Stimulated activated CD4-positive, alpha-beta T cell treated with anti-CD3 and anti-CD28 coated beads, Interleukin-2, amount 100 ng/mL, for 4 hours (primary cell): ENCODE measurements around the gene TOR1AIP2.
"Not testable (repeated sequence)": the region's sequence is repeated elsewhere in the genome, so short reads cannot be mapped to it uniquely, and the experiment has no call there.

ENCODE experiments used
- DNase-seq: peaks from one replicate; pipeline ENCODE4 v3.0.0-alpha.2; 2020; ENCODE audit warnings: low read depth

The TOR1AIP2 gene

DNA sequence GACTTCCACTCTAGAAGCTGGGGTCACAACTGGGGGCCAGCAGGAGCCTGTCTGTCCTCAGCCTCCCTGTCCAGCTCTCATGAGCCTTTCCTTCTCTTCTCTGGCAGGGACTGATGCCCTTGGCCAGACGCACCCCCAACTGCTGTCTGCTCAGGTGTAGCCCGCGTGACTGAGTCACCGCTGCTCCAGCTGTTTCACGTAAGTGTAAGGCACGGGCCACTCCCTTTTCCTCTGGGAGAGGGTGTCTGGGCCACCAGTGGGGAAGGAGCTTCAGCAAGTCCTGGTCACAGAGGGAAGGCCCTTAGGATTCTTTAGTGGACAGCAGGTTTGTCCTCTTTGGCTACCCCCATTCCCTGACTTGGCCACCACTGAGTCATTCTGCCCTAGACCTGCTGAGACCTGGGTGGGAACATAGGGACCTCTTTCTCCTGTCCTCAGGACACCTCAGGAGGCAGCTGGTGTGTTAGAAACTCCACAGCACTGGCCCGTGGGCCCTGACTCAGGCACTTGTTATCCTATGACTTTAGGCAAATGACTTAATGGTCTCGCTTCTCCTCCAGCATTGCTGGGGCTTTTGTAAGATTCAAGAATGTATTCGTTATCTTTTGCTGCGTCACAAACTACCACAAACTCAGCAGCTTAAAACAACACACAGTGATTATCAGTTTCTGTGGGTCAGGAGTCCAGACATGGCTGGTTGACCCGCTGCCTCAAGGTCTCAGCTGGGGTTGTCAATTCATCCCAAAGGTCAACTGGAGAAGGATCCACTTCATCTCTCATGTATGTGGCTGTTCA, 69.7 kb downstream of the TOR1AIP2 start:
- no peak for DNase-seq

DNA sequence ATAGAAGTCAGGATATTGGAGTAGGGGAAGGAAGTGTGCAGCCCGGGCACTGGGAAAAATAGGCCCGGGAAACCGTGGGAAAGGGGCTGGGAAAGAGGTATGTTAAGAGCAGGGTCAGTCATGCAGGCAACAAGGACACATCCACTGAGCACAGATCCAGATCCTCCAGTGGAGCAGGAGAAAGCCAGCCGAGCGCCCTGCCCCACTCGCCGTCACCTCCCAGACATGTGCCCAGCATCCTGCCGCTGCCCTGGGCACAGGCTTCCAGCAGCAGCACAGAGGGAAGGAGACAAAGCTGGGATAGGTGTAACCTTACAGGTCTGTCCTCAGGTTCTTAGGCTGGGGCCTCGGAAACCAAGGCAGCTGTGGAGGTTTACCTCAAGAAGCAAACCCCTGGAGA, 70.3 kb downstream of the TOR1AIP2 start:
- no peak for DNase-seq

DNA sequence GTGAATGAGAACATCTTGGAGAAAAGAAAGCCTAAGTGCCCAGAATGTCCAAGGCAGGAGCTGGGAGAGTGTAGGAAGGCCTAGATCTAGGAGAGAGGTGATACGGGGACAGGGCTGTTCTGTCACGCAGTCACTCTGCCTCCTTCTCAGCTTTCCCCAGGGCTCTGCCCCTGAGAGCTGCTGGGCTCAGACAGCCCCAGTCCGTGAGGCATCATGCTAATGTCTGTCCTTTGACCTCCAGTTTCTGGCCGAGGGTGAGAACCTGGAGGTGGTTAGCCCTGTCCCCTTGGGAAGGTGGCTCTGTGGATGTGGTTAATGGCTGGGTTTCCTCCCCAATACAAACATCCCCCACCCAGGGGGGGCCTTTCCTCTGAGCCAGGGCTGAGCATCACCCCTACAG, 71.3 kb downstream of the TOR1AIP2 start:
- DNase-seq, result no peak

DNA sequence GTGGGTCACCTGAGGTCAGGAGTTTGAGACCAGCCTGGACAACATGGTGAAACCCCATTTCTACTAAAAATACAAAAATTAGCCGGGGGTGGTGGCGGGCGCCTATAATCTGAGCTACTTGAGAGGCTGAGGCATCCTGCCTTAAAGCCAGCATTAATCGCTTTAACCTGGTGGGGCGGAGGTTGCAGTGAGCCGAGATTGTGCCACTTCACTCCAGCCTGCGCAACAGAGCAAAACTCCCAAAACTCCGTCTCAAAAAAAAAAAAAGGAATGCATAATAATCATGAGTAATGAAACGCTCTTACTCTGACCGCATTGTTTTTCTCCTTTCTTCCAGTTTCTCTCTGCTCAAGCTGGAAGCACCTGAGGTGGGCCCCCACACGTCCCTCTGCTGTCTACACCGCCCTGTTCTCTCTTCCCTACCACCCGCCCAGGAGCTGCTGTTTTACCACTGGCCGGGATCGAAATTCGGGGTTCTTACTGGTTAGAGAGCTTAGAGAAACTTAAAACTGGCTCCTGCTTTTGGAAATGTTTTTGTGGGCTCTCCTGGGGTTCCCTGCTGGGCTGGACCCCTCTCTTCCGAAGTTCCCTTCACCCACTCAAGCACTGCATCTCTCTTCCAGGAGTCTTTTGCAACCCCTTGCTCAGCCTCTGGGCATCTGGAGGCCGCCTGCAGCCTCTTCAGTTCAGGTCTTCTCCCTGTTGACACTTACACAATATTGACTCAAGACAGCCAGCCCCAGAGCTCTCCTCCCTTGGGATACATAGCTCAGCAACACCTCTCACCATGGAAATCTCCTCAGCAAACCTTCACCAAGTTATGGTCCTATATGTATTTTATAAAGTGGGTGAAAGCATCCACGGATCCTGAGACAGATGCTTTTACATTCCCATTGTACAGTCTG, 72.1 kb downstream of the TOR1AIP2 start:
- DNase-seq, result no peak

GRCh38 chr1:179804417-179804816, 73.2 kb downstream of the TOR1AIP2 start:
- DNase-seq, result not testable (repeated sequence)

DNA sequence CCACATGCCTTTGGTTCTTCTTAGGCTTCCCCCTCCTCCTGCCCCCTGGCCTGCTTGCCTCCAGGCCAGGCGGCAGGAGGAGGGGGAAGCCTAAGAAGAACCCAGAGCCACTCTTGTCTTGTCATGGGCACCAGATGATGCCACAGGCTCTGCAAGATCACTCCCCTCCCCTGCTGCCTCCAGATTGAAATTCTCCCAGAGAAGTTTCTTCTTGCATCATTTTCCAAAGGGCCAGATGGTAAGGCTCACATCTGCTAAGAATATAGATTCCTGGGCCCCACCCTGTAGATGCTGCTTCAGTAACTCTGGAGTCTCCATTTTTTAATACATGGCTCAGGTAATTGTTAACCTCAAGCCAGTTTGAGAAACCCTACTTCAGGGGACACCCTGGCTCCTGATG, 73.7 kb downstream of the TOR1AIP2 start:
- DNase-seq, result no peak

DNA sequence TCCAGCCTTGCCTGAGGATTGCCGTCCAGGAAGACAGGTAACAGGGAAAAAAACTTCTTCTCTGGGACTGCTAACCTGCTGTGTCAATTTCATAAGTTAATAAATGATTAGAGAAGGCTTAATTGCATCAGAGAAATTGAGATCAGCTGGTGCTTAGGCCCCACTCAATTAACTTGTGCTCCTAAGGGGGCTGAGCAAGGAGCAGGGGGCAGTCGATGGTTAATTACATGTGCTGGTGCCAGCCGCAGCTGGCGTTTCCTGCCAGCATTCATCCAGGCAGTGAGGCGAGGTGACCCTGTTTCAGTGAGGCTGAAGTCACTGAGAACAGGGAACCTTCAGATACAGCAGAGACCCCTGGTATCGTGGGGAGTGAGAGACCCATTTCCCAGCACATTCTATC, 74.5 kb downstream of the TOR1AIP2 start:
- DNase-seq, result no peak

DNA sequence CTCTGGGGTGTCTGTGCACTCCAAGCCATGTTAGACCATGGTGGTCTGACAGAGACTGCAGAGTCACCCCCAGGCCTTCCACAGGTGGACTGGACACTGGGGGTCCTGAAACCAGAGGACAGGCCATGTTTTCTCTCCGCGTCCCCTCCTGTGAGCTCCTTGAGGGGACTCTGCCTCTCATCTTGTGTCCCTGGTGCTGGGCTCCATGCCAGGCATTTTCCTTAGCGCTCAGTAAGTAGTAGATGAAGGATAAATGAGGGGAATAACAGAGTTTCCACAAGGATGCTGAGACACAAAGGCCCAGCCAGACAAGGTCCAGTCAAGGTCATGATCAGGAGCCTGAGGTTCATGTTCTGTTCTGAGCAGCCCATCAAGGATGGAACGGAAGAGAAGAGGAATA, 77.1 kb downstream of the TOR1AIP2 start:
- DNase-seq, result no peak

- DNase-seq, result no peak
These were observed 78.6 kb downstream of the TOR1AIP2 start for GRCh38 chr1:179798864-179799516.

DNA sequence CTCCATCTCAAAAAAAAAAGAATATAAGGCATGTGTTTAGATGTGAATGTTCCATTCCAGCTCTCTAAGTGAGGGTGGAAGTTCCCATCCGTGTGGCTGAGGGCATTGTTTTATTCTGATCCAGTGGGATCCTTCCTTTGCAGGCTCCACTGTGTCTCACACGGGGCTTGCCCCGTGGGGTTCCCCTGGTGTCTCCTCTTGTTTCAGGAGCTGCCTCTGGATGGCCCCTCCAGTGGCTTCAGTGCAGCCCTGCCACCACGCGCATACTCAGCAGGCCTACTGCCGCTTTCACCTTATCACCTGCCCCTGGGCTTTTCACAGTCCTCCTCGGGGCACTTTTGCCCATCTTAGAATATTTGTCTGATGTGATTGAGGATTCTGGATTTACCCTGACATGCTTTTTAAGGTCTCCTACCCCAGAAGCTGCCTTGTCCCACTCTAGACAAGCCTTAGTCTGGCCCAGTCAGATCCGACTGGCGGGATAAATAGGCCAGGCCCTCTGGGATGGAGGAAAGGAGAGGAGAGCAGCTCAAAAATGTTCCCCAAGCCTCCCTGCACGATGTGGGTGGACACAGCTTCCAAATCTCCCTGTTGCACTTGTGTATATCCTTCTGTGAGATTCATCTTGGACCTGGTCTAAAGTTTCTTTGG, 79.3 kb downstream of the TOR1AIP2 start:
- DNase-seq, result no peak

- no peak for DNase-seq
These were observed 82.9 kb downstream of the TOR1AIP2 start for GRCh38 chr1:179794669-179795068.

DNA sequence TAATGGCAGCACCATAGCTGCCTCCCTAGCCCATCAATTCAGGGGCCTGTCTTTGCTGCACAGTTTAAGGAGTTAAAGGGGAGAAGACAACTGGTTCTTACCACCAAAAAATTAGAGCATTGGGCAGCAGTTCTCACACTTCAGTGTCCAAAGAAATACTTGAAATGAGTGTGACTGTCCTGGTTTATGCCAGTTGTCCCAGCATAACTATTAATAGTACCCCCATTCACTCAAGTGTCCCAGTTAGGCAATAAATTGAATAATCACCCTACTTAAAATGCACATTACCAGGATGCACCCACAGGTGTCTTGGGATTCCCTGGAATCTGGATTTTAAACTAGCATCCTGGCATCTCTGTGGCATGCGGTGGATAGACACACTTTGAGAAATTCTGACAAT, 83.5 kb downstream of the TOR1AIP2 start:
- no peak for DNase-seq

DNA sequence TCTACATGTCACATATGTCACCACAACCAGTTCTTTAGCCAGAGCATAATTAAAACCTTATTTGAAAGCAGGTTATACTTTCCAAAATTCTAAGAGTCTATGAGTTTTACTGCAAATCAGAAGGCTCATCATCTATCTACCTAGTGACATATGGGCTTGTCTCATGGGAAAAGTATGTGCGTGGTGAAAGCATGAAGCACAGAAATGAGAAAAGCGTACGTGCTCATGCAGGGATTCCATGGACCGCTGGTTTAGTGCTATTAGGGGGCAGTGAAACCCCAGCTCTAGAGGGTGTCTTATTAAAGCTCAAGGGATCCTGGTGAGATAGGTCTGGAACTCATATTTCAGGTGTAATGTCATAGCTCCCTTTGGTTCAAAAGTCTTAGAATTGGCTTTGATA, 84.3 kb downstream of the TOR1AIP2 start:
- no peak for DNase-seq
